Occipital lobe (tissue), 2 donors: ENCODE measurements around the gene FAM174C. TPM values are rescaled to one million over a fixed set of nuclear protein-coding genes. Genes with fewer than 3 reads are reported as not detected.
A peak's percentile ranks its signal among the peaks of the same experiment; 100 is the strongest.

ENCODE experiments used
- DNase-seq: peaks from one replicate; lab custom pipeline; 2025; lab: John Stamatoyannopoulos, UW
- total RNA-seq: library from RNA; depleted of rRNA; stranded (reverse); fragments of >200 nt; gene quantifications from one replicate; pipeline ENCODE4 v1.2.3, GENCODE V29; 2014

The FAM174C gene
- total RNA-seq, 1 donor from 2014 or later, result 6.7 TPM

DNA sequence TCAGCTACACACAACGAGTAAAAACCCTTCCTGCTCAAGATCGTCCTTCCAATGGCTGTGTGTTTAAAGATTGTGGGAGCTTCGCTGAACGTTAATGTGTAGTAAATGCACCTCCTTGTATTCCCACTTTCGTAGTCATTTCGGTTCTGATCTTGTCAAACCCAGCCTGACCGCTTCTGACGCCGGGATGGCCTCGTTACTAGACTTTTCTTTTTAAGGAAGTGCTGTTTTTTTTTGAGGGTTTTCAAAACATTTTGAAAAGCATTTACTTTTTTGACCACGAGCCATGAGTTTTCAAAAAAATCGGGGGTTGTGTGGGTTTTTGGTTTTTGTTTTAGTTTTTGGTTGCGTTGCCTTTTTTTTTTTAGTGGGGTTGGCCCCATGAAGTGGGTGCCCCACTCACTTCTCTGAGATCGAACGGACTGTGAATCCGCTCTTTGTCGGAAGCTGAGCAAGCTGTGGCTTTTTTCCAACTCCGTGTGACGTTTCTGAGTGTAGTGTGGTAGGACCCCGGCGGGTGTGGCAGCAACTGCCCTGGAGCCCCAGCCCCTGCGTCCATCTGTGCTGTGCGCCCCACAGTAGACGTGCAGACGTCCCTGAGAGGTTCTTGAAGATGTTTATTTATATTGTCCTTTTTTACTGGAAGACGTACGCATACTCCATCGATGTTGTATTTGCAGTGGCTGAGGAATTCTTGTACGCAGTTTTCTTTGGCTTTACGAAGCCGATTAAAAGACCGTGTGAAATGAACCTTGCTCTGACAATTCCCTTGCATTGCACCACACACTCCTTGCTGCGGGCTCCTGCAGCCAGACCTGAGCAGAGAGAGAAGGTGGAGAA, 2.7 kb upstream of the FAM174C start:
- DNase-seq, result no peak

DNA sequence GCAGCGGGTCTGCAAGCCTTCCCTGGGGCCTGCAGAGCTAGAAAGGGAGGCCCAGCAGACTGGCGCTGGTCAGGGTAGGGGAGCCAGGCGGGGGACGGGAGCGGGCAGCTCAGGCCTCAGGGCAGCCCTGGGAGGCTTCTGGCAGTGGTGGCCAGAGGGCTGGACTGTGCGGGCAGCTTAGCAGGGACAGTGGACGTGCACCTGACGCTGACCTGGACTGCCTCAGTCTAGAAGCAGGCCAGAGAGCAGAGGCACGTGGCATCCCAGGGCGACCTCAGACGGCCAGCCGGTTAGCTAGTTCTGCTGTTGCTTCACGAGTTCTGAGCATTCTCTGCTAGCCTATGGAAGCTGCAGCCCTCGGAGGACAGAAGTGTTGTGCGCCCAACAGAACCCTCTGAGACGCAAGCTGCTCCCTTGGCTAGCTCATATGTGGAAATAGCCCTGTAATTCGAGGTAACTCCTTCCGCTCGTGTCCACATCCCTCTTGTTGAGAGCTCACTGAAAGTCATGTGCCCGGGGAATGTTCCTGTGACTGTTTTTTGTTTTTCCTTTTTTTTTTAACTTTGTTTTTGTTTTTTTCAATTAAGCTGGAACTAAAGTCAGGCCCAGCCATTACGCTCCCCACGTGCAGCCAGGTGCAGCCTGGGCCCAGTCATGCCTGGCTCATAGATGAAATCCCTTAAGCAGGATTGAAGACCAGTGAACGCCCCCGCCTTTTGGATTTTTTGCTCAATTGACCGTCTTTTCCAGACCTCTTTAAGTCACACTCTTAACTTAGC, 1.9 kb upstream of the FAM174C start:
- no peak for DNase-seq

DNA sequence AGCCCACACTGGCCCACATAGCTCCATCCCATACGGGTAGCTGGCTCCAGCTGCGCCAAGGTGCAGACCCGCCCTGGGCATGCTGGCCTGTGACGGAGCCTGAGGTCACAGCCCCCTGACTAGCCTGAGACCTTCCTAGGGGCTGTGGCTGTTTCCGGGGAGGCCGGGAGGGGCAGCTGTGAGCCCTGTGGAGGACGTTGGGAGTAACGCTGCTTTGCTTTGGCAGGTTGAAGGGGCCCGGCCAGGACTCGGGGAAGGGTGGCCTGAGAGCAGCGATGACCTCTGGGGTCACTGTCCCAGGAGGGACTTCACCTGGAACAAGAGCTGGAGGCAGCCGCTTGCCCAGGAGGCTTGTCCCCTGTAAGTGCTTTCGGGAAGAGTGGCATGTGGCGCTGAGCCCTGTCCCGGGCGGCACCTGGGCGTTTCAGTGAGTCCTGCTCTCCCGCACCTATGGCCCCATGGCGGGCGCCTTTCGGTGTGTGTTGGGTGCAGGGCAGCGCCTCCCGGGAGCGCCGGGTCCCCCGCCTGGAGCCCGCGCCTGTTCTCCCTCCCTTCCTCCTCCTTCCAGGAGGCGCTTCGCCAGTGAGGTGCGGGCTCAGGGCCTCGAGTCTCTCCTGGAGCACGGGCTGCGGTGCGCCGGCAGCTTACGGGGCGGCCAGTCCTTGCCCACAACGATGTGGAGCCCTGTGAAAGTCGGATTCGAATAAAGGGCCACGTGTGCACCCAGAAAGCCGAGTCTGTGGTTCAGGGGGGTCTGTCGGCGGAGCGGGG, 1.1 kb upstream of the FAM174C start:
- no peak for DNase-seq

DNA sequence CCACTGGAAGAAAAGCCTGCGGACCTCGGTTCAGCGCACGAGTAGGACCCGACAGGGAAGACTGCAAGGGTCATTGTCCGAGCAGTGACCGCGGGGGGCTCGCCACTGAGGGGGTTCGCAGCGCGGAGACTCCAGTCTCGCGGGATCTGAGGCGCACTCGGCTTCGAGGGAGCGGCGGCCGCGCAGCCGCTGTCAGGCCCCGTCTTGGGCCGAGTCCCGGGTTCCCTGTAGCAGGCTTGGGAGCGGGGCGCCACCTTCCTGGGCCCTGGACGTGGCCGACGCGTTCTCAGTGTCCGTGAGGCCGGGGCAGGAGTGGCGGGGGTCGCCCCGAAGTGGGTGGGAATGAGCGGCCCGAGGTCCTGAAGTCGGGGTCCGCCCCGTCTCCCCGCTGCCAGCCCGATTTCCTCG, 474 bp upstream of the FAM174C start:
- DNase-seq, result no peak

DNA sequence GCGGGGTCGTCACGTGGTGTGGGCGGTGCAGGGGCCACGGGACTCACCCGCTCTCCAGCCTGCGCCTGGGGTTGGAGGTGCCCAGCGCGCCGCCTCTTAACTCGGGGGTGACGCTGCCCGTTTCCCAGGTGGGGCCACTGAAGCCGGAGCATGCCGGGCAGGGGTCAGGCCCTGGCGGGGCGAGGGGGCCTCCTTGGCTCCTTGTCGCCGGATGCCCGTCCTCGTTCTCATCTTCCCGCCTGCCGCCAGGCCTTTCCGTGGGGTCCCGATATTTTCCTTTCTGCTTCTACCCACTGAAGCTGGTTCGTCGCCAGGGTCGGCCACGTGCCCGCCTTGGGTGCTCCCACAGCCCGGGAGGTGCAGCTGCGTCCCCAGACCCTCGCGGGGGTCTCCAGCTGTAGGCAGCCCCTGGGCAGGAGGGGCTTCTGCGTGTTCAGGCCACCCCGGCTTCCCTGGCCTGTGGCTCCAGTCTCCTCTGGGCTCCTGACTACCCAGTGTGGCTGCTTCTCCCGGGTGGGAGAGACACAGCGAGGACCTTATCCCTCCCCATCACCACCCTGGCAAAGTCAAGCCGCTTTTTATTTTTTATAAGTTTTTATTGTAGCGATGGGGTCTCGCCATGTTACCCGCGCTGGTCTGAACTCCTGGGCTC, 772 bp downstream of the FAM174C start:
- DNase-seq, result no peak

DNA sequence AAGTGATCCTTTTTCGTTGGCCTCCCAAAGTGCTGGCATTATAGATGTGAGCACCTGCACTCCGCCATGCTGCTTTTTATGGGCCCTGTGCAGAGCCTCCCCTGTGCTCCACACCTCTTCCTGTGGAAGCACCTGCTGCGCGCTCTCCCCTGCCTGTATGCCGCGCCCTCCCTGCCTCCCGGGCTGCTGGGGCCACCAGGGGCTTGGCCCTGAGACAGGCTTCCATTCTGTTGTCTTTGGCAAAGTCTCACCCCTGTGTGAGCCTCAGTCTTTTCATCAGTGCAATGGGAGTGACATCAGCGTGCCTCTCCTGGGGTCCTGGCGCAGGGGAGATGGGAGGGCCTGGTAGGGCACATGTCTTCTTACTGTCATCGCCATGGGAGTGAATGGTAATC, 1.3 kb downstream of the FAM174C start:
- no peak for DNase-seq

DNA sequence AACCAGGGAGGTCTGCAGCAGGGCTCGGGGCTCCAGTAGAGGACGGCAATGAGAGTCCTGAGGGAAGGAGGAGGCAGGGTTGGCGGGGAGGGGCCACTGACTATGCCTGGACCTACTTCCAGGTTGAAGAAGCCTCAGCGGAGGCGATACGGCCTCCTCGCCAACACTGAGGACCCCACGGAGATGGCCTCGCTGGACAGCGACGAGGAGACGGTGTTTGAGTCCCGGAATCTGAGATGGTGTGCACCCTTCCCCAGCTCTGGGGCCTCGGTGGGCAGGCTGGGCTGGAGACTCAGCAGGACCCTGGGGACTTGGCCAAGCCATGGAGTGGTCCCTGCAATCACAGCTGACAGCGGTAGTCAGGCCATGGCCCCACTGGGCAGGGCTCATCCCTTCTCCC, 1.7 kb downstream of the FAM174C start:
- DNase-seq, result no peak

DNA sequence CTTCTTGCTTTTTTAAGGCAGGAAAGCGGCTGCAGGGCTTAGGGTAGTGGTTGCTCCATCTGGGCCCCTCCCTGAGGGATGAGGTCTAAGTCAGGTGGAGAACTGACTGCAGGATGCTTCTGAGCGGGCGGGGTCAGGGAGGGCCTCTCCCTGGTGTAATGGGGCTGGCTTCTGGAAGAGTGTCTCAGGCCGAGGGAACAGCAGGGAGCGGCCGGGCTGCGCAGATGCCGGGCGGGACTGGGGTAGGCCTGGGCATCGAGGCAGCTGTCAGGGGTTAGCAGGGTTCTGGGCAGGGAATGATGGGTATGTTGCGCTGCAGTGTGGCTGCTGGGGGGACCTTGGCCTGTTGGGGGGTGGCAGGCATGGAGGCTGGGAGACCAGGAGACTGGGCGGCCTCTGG, 2.7 kb downstream of the FAM174C start:
- DNase-seq, result no peak

DNA sequence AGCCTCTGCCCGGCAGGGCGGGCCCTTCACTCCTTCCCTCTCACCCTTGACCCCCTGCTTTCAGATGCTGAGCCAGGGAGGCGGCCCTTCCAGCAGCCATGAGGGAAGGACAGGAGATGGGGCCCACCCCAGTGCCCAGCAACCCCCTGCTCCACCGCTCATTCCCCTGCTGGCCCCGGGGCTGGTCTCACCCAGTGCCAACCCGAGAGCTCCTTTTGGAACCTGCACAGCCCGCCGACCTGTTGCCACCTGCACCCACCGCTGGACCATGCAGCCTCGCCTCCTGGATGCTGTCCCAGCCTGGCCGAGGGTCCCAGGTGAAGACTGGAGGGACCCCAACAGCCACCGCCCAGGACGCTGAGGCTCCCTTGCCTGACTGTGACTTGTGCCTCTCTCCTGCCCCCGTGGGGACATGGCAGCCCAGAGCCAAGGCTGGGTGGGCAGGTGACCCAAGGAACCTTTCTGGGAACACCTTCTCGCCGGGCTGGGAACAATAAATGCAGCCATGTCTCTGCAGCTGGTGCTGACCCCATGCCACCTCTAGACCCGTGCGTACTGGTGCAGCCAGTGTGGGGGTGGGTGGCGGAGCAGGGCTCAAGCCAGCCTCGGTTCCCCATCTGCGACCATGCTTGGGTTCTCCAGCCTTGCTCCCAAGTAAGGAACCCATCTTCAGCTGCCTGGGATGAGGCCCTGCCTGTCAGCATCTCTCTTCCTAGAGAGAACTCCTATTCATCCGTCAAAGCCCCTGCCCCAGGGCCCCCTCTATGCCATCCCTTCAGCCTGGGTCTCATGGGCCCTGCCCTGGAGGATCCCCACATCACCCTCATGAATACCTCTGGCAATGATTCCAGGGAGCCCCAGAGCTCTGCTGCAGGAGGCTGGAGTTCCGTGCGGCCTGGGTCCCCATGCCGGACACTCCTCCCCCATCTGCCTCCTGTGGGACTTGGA, 3.7 kb downstream of the FAM174C start:
- DNase-seq, result no peak

DNA sequence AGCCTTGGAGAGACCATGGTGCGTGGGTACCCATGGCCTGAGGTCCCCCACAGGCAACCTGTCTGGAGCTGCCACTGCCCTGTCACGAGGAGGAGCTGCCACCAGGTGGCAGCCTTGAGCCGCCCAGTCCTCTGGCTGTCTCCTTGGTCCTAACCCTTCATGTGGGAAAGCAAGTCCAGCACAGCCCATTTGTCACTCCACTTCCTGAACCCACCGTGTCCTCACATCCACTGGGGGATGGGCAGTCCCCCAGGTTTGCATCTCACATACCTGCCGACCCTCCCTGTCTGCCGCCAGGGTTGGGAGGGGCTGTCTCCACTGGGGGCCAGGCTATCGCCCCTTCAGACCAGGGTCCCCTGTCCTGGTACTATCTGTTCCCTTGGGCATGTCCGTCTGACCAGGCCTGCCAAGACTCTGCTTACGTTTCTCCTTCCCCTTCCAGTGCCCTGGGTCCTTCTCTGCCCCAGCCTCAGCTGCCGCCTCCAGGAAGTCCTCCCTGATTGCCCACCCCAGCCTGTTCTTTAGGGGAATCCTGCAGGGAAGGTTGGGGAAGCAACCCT, 4.5 kb downstream of the FAM174C start:
- DNase-seq, result peak; percentile 69

DNA sequence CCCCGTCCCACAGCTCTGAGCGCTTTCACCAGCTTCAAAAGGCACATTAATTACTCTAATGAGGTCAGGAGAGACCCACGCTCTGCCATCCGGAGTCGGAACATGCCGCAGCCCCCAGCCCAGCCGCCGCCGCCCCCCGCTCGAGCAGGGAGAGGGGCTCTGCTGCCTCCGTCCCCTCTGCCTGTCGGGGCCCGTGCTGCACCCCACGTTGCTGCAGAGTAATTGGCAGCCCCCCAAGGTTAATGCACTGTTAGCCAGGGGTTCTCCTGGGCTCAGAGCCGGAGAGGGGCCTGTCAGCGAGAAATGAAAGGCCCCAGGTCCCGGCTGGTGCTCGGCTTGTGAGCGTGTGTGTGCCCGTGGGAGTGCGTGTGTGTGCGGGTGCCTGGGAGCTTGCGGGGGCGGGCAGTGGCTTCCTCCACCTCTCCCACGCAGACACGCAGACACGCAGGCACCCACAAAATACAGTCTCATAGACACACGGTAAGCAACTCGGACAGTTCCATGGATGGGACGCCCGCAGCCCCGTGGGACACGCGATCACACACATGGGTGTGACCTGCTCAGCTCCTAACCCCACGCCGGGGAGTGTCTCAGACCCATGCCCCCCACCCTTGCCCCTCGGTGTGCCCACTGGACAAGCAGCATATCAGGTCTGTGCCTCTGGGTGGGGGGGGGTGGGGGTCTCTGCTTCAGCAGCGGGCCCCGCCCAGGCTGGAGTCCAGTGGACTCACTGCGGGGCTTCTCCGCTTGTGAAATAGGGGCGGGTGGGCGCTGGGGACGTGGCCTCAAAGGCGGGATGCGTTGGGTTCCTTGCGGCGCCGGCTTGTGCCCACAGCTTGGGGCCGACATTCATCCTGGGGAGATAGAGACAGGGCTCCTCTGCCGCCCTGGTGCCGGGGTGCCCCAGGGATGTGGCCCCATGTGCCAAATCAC, 5.6 kb downstream of the FAM174C start:
- DNase-seq, result no peak

DNA sequence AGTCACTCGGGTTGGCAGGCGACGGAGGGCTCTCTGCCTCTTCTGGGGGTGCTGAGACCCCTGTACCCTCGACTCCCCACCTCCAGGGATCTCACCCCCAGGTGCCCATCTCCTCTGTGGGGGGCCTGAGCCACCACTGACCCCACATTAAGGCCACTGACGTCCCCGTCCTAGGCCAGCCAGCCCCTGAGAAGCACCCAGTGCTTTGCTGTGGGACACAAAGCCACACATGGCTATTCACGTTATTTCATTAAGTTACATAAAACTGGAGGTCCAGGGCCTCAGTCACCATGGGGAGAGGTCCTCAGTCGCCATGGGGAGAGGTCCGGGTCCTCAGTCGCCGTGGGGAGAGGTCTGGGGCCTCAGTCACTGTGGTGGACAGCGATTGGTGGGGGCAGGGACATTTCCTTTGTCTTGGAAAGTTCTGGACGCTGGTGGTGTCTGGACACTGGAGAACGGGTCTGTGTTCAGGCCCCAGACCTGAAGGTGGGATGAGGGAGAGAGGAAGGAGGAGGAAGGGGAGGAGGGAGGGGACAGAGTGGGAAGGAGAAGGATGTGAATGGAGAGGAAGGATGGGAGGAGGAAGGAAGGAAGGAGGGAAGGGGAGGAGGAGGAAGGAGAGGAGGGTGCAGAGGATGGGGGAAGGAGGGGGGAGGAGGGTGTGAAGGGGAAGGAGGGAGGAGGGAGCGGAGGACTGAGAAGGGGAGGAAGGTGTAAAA, 6.4 kb downstream of the FAM174C start:
- no peak for DNase-seq

DNA sequence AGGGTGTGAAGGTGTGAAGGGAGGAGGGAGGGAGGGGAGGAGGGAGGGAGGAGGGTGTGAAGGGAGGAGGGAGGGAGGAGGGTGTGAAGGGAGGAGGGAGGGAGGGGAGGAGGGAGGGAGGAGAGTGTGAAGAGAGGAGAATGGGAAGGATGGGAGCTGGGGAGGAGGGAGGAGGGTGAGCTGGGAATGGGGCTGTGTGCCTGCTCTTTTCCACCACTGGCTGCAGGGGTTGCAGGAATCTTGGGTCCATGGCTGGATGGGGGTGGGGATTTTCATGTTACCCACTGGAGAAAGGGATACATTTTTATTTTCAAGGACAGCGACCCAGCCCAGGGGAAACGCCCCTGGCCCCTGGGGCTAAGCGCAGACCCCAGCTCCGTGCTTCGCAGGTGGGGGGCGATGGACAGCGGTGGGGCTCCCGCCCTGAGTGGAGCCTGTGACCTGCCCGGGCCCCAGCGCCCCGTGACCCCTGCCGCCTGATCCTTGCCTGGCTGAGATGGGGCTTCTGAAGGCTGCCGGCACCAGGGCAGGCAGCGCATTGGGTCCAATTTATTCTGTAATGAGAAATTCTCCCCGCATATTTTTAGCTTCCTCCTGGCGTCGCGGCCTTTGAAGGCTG, 7.4 kb downstream of the FAM174C start:
- no peak for DNase-seq

DNA sequence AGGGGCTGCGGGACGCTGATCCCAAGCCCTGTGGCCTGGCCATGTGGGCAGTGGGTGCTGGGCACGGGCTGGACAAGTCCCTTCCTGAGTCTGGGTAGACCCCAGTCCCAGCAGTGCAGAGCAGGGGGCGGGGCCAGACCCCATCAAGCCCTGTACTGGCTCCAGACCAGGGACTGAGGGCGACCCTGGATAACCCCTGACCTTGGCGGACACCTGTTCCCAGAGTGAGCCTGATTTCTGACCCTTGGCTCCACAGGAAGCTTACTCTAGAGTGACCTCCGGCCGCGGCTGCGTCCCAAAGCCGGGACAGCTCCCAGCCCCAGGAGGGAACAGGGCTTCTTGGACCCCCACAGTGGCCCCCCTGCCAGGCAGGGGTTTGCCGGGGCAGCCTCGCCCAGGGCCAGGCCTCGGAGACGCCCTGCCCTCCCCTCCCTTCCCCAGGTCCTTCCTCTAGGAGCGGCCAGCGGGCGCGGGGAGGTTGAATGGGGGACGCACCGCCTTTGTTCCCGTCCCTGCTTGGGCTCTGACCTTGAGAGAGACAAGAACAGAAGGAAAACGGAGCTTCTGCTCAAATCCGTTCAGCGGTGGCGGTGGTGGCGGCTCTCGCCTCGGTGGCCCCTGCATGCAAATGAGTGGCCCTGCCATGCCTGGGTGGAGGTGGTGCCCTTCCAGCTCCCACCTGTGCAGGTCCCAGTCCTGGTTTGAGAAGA, 8.0 kb downstream of the FAM174C start:
- no peak for DNase-seq

DNA sequence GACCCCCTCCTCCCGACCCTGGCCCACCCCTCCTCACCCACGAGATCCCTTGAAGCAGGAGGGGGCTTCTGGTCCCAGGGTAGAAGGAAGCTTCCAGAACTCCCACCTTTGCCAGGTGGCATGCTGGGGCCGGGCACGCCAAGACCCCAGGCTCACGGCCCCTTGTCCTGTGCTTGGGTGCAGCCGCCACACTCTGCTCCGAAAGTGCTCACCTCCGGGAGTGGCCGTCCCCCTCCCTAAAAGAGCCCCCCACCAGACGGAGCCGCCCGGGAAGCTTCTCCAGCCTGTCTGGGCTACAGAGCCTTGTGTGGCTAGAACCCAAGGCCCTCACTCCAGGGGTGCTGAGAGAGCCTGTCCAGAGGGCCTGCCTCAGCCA, 8.6 kb downstream of the FAM174C start:
- DNase-seq, result no peak

DNA sequence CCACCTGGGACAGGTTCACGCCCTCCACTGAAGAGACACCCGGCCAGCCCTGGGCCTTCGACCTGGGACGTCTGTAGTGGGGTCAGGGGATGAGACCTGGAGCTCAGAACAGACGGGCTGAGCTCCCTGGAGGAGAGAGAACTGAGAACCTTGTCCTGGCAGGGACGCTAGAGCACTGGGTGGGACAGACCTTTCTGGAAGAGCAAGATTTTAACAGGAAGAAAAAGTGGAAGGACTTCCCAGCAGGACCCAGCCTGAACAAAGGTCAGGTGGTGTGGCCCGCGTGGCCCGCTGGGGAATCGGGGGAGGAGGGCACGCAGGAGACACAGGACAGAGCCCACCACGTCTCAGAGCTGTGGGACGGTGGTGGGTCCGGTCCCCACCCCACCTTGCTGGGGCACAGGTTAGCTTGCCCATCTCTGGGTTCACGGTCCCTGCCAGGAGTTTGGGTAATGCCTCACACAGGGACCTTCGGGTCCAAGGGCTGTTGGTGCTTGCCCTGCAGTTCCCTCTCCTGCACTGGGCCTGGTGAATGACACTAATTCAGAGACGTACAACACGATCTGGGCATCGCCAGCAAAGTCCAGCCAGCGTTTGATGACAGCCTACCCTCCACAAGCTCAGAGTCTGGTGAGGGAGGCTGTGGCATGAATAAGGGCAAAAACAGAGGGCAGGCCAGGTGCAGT, 9.1 kb downstream of the FAM174C start:
- no peak for DNase-seq
